ENCODE data around the gene UROS.

DNA sequence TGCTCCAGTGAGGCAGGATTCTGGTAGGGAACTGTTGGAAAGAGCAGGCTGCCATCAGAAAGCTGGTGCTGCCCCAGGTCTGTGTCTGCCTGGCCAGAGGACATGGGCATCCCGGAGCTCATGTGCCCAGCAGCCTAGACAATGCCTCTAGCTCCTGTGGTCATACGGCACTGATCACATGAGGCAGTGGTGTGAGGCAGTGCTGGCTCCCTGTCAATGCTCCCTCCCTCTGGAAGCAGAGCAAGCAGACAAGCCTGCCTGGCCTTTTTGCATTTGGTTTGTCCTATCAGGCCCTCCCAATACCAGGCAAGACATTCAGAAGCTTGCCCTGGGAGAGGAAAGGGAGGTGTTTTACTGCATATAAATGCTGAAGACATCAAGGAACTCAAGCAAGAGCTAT, 27.9 kb downstream of the UROS start:
- TF ChIP-seq ZNF548 (tag by site-specific recombination; IDR thresholded peaks at IDR 0.05), result no peak
- TF ChIP-seq, protein P1, sequence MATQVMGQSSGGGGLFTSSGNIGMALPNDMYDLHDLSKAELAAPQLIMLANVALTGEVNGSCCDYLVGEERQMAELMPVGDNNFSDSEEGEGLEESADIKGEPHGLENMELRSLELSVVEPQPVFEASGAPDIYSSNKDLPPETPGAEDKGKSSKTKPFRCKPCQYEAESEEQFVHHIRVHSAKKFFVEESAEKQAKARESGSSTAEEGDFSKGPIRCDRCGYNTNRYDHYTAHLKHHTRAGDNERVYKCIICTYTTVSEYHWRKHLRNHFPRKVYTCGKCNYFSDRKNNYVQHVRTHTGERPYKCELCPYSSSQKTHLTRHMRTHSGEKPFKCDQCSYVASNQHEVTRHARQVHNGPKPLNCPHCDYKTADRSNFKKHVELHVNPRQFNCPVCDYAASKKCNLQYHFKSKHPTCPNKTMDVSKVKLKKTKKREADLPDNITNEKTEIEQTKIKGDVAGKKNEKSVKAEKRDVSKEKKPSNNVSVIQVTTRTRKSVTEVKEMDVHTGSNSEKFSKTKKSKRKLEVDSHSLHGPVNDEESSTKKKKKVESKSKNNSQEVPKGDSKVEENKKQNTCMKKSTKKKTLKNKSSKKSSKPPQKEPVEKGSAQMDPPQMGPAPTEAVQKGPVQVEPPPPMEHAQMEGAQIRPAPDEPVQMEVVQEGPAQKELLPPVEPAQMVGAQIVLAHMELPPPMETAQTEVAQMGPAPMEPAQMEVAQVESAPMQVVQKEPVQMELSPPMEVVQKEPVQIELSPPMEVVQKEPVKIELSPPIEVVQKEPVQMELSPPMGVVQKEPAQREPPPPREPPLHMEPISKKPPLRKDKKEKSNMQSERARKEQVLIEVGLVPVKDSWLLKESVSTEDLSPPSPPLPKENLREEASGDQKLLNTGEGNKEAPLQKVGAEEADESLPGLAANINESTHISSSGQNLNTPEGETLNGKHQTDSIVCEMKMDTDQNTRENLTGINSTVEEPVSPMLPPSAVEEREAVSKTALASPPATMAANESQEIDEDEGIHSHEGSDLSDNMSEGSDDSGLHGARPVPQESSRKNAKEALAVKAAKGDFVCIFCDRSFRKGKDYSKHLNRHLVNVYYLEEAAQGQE (tag by site-specific recombination; IDR thresholded peaks at IDR 0.05), result no peak
- TF ChIP-seq RBAK (tag by site-specific recombination; IDR thresholded peaks at IDR 0.05), result no peak
- TF ChIP-seq CTCF (tag by site-specific recombination; IDR thresholded peaks at IDR 0.05), result no peak
